GM10847 (cell line): Measurements from ENCODE around the gene CATSPERB.

Source experiments
- POLR2A ChIP-seq: IDR thresholded peaks from 2 replicates; pipeline ENCODE4 v1.6.1; 2011; ENCODE audit not compliant: insufficient read length; ENCODE audit errors: extremely low read depth

Gene CATSPERB

GRCh38 chr14:91731986-91732385 is at the start of gene CATSPERB:
CATSPERB (minus strand) TSS chr14:91732086; CDS start chr14:91729479, 2,607 bp downstream.
- no peak for TF ChIP-seq POLR2A

- TF ChIP-seq POLR2A, result no peak
These were observed 48.6 kb upstream of the CATSPERB start for GRCh38 chr14:91780452-91780851.

GRCh38 chr14:91778217-91778616 is 46.3 kb upstream of the CATSPERB start:
- no peak for TF ChIP-seq POLR2A

GRCh38 chr14:91774140-91775096 is 42.5 kb upstream of the CATSPERB start:
- no peak for TF ChIP-seq POLR2A

- TF ChIP-seq POLR2A, result no peak
These were observed 38.3 kb upstream of the CATSPERB start for GRCh38 chr14:91770185-91770584.

GRCh38 chr14:91755570-91756295 is 23.8 kb upstream of the CATSPERB start:
- TF ChIP-seq POLR2A, result no peak

GRCh38 chr14:91754819-91755218 is 22.9 kb upstream of the CATSPERB start:
- no peak for TF ChIP-seq POLR2A

- TF ChIP-seq POLR2A, result no peak
These were observed 22.3 kb upstream of the CATSPERB start for GRCh38 chr14:91754185-91754584.

- TF ChIP-seq POLR2A, result no peak
These were observed 21.7 kb upstream of the CATSPERB start for GRCh38 chr14:91753501-91754128.

GRCh38 chr14:91752961-91753360 is 21.1 kb upstream of the CATSPERB start:
- no peak for TF ChIP-seq POLR2A

GRCh38 chr14:91751719-91752118 is 19.8 kb upstream of the CATSPERB start:
- no peak for TF ChIP-seq POLR2A

GRCh38 chr14:91750634-91751198 is 18.8 kb upstream of the CATSPERB start:
- TF ChIP-seq POLR2A, result no peak

GRCh38 chr14:91749868-91750267 is 18.0 kb upstream of the CATSPERB start:
- no peak for TF ChIP-seq POLR2A

GRCh38 chr14:91748049-91748448 is 16.2 kb upstream of the CATSPERB start:
- no peak for TF ChIP-seq POLR2A

- TF ChIP-seq POLR2A, result no peak
These were observed 13.5 kb upstream of the CATSPERB start for GRCh38 chr14:91745344-91745743.
